GM18858 (cell line): ENCODE measurements around the gene NUDCD3.

Experiments used
- ATAC-seq: cut with Tn5 transposase; IDR thresholded peaks from one replicate; pipeline ENCODE4 v1.9.1; 2021; ENCODE audit not compliant: unreplicated experiment

NUDCD3 gene

DNA sequence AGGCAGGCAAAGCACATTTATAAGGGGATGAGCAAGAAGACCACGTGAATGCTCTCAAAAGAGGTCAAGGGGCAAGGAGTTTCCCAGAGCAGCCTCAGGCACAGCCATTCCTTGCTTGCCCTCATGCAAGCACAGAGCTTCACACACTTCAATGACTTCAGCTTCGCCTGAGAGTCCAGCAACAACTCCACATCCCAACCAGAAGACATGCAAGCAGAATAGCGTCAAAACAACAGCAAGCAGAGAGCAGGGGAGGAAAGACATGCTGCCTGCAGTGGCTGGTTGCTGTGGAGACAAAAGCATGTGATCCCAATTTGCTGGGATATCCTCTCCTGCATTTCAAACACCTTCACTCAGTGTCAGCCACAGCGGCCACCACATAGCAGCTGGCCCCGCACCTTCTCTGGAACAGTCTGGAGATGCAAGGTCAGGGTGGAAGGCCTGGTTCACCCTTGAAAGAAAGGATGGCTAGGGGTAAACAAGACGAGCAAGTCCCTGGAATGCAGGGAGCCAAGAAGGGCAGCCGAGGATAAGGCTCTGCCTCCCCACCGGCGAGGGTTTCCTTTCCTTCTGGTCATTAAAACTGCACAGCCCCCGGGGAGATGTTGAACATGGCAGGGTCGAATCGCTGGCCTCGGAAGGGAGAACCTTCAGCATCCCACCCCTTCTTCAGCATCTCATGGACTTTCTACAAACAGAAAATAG is 104.9 kb downstream of the NUDCD3 start:
- no peak for ATAC-seq

DNA sequence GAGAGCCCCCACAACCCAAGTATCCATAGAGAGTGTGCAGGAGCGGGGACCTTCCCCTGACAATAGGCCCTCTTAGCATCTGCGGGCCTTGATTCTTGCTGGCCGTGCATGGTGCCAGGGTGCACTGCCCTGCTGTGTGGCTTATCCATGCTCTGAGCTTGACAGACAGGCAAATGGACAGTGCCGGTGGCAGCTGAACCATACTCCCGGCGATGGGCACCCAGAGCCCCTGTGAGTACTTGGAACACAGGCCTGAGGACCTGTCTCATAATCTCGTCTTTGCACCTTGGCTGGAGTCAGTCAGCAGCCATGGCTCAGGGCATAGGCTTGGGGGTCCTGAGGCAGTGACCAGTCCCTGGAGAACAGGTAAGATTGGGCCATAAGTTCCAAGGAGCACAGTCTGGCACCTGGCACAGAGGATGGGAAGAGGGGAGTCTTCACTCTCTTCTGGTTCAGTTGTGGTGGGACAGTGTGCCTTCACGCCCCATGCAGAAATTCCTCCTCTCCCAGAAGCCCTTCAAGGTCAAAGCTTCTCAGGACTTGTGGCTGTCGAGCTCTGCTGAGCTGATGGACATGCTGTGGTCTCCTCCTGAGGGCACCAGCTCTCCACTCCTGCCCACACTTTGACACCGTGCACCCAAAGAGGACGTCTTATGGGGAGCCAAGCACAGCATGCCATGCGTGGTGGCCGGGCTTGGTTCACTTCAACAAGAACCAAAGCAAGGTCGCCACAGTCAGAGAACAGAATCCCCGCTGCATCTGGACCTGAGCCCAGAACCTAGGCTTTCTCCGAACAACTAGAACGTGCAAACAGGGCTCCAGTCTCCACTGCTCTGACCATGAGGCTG is 105.6 kb downstream of the NUDCD3 start:
- ATAC-seq: no peak

DNA sequence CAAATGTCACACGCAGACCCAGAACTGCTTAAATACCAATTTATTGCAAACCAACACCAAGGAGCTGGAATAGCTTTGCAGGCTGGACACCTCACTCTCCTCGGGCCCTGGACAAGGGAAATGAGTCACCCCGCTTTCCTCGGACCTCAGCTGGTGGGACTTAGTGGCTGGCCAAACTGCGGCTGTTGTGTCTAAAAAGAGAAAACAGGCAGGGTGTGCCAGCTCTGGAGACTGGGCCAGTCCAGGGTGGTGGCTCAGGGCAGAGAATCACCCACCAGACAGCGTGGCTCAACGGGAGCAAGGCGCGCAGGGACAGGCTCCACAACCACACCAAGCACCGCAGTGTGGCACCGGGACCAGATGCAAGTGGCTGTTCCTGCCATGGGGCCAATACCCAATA is 106.9 kb downstream of the NUDCD3 start:
- ATAC-seq: no peak

DNA sequence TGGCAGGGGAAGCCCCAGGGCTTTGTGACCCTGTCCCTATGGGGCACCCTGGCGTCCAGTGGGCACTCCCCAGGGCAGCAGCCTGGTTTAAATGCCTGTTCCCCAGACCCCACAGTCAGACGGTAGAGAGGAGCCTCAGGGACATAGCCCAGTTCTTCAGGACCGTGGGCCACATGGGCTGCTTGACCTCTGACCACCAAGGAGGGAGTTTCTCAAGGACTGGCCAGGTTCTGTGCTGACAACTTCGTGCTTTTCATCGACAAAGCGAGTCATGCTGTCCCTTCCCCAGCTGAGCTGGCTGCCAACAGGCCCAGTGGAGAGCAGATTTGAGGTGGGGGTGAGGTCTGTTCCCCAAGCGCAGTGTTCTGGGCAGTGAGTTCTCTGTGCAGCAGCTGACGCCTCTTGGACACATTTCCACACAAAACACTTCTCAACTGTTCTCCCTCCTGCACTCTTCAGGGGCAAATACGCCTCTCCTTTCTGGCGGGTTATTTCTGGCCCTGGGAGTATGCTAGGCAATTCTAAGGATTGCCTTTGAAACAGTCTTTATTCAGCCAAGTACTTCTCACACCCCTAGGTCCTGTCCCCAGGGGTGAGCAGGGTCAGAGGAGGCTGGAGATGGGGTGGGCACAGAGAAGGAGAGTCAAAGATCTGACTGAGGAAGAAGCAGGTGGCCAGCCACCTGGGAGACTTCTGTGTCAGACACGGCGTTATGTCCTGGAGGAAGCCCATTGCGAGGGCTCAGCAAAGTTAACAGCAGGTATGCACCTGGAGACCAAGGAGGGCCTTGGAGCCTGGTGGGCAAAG is 107.8 kb downstream of the NUDCD3 start:
- ATAC-seq: no peak

DNA sequence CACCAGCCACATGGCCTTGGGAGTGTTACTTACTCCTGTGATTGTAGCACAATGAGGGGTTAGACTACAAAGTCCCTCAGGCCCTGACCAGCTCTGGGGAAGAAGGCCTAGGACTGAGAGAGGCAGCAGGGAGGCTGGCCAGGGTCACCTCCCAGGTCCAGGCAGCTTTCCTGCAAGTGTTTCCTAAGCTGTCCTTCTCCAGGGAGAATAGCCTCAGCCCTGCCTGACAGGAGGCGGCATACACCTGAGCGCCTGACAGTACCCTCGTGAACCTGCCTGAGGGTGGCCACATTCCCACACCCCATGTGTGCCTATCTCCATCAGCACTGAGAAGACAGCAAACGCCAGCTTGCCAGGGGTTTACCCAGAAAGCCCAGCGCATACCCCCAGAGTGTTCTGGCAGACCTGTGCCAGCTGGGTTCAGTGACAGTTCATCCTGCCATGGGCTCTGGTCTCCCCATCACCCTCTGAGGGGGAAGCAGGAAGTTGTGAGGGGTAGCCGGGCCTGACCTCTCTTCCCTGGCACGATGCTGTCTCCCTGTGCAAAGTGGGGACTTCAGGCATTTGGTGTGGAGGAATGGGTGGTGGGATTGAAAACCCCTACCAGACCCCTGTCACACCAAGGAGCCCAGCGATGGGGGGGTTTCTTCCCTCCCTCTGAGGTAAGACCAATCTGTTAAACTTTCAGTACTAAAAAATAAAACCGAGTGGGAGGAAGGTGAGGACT is 108.8 kb downstream of the NUDCD3 start:
- ATAC-seq: no peak

DNA sequence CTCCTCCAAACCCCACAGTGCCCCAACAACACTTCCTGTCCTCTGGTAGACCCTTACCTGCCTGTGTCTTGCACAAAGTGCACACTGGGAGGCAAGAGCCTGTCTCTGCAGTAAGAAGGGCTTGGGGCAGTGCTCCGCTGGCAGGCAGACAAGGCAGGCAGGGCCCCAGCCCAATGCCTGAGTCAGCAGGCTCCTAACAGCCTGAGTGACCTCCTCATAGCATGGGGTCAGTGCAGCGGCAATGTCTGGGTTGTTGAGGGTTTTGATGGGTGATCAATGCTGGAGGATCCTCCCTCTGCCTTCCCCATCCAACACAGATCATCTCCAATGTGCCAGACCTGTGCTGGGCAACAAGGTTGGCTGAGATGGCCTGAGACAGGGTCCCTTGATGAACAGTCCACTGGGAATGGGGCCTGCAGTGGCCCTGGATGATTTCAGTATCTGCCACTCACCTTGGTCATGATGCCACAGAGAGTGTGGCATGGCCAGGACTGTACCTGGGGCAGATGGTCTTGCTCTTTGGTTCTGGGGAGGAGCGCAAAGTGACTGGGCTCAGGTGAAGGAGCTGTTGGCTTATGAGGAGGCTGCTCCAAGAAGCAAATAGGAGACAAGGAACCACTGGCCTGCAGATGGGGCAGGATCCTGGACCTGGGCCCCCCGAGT is 109.5 kb downstream of the NUDCD3 start:
- ATAC-seq: no peak

DNA sequence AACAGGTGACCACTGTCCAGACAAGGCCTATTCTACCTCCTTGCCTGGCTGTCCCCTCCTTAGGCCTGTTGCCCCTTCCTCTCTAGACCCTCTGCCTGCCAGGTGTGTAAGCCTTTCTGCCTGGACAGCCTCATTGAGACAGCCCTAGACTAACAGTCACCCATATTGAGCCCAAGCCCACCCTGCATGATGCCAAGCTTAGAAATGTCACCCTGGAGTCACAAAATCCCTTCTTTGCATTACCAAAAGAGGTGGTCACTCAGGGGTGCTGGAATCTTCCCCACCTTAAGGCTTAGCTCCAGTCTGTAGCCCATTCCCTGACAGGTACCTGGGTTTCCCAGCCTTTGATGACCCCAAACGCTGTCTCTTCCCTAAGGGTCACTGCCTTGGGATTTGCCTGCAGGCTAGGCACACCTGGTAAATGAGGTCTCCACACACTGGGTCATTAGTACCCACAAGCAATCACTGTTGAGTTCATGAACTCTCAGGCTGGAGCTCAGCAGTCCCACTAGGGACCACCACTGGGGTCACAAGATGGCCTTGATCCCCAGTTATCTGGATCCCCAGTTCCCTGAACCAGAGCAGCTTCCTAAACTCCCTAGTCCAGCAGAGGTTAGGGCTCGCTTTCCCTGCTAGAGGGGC is 110.1 kb downstream of the NUDCD3 start:
- no peak for ATAC-seq

DNA sequence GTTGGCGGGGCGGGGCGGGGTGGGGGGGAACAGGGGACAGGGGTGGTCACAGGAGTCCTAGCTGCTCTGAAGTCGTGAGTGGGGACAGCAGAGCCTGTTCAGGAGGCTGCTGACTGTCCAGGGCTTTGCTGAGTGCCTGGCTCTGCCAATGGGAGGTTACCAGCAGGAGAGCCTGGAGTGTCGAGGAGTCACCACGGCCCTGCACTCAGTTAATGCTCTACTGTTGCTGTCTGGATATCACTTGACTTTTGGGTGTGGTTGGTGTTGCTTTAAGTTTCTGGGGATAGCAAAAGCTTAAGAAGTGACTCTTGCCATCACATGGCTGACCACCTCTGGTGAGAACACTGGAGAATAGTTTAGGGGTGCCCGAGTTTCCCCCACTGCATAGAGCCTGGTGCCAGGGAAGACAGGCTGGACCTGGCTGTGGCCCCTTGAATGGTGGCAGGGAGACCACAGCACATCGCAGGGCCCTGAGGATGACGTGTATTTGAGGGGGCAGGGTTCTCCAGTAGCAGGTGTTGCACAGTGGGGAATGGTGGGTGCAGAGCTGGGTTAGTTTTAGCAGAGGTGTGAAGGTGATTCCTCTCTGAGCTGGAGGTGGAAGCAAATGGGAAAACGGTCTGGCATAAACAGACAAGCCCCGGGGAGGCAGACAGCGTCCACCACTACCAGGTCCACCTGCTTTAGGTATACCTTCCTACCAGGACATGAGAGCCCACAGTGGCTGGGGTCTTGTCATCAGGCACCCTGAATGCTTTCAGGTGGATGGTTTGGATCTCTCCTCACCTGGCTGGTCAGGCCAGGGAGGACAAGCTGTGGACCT is 110.9 kb downstream of the NUDCD3 start:
- no peak for ATAC-seq

DNA sequence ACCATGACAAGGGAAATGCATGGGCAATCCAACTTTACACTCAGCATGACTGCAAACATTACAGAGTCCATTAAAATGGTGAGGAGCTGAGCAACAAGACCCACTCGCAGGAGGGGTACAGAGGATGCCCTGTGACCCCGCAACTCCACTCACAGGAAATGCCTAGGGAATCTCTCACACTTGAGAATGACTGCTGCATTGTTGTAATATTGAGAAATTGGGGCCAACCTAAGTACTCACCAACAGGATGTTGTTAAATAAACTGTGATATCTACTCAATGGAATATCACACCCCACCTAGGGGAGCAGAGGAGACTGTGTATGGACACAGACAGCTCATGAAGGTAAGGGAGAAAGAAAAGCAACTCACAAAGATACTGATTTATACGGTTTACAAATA is 111.7 kb downstream of the NUDCD3 start:
- ATAC-seq: no peak

DNA sequence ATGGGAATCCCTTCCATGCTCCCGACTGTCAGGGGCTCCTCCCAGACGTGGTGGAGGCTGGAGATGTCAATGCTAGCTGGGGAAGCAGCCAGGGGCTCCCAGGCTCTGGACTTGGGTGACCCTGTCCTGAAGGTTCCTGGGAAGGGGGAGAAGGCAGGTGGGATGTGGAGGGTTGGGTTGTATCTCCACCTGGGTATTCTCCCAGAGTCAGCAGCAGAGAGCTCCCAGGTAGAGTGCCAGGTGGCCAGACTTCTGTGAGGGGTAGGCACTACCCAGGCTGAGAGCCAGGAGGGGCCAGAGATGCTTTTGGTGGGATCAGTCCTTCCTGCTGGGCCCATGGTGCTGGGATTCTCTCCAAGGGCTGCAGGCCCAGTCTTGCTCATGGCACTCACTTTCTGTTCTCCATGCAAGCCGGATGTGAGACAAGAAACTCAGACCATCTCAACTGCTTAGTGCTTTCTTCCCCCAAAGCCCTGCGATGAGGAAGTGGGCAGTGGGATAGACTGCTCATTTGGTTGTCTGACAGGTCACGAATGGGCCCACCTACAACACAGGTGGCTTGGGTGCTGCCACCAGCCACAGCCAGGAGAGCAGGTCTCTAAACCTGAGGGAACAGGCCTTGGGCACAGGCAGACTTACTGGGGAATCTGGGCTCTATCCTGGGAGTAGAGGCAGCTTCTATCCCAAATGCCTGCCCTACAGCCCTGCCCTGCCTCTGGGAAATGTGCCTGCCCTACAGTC is 112.6 kb downstream of the NUDCD3 start:
- peak; percentile 75 for ATAC-seq

DNA sequence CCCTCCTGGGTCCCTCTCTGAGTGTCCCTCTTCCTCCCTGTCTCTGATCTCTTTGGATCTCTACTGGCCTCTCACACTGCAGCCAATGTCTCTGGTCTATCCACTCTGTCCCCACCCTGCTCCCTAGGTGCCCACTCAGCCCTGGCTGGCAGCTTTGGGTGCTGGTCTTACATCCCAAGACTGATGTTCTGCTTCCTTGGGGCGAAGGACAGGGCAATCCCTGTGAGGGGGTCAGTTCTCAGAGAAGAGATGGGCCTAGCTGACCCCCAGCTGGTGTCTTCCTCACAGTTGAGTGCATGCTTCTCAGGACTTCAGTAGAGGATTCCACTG is 113.4 kb downstream of the NUDCD3 start:
- ATAC-seq: no peak

DNA sequence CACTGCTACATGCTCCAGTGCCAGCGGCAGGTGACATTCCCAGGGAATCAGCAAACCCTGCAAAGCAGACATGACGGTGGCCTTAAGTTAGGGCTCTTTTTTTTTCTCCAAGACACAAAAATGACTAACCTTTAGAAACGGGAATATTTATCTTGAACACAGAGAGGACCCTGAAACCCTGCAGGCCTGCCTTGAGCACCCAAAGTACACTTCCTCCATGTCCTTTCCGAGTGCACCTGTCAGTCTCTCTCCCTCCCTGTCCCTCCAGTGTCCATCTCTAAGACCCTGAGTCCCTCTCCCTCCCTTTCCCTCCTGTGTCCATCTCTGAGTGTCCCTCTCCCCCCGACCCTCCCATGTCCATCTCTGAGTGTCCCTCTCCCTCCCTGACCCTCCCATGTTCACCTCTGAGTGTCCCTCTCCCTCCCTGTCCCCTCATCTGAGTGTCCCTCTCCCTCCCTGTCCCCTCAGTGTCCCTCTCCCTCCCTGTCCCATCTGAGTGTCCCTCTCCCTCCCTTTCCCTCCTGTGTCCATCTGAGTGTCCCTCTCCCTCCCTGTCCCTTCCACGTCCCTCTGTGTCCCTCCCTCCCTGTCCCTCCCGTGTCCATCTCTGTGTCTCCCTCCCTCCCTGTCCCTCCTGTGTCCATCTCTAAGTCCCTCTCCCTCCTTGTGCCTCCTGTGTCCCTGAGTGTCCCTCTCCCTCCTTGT is 113.9 kb downstream of the NUDCD3 start:
- no peak for ATAC-seq

DNA sequence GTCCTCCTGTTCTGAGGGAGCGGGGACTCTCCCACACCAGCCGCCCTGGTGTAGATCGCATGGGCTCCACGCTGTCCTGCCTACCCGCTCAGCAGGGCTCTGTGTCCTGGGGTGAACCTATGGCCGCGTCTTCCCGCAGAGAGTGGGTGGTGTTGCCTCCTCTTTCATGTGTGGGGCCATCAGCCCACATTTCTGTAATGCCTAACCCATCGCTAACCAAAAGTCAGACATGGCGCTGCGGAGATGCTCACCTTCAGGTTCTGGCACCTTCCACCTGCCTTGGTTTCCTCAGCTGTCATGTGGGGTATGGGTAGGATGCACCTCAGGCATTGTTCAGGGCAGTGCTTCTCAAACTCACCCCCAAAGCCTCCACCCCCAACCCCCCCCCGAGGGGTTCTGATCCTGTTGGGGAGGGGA is 114.5 kb downstream of the NUDCD3 start:
- ATAC-seq: no peak

DNA sequence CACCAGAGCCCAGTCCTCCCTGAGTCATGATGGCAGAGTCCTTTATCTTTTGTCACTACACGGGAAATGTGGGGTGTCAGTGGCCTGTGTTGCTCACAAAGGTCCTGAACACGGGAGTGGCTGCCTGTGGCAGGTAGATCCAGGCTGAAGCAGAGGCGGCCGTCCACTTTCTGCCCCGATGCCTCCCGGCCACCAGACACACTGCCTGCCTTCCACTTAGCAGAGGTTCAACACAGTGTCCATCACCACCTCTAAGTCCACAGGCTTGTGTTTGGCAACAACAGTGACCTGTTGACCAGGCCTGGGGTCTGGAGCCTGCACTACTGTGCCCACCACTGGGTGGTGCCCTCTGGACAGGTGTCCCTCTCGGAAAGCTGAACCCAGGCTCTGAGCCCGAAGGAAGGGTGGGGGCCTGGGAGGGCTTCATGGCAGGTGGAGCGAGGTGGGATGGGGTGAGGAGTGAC is 115.2 kb downstream of the NUDCD3 start:
- no peak for ATAC-seq

DNA sequence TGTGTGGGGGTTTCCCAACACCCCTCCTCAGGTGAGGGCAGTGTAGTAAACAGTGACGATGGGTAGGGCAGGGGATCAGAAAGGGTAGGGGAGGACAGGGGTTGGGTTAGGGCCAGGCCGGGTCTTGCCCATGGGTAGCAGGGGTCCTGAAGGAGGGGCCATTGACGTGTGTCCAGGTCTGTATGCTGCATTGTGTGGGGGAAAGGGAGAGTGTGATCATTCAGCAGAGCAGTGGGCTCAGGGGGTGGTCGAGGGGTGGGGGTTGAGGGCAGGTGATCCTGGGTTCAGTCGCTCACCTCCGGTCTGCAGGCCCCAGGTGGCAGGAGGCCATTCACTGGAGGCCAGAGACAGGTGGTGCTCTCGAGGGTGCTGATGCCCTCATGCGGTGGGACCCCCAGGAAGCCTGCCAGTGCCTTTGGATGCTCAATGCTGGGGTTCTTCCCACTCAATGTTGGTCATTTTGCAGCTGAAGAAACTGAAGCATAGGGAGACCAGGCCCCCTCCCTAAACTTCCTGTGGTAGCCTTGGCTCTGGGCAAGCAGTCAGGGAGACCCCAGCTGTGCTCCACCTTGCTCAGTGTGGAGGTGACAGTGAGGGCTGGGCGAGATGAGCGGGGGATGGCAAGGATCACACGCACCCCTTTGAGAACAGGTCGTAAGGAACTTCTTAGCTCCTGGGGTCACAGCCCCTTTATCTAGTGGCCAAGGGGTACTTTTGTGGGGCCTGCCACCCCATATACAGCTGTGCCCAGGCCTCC is 116.3 kb downstream of the NUDCD3 start:
- ATAC-seq: no peak

DNA sequence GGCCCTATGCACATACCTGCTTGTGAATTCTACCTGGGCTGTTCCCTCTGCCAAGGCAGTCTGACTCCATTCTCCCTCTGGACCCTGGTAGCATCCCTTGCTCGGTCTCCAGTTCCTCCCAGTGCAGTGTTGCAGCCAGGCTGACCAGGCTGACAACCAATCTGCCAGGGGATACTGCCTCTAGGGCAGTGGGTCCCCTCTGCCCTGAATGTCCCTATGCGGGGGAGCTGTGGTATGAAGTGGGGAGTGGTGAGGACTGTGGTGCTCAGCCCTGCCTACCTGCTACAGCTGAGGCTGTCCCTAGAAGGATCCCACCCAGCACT is 117.1 kb downstream of the NUDCD3 start:
- ATAC-seq: no peak
